GM12872 (cell line): Measurements from ENCODE around the gene EHHADH.

Source experiments
- CTCF ChIP-seq: IDR thresholded peaks from 3 replicates; pipeline ENCODE4 v1.5.1; 2011; ENCODE audit warnings: low read depth, mild to moderate bottlenecking, low read length, moderate library complexity; ENCODE audit not compliant: insufficient read depth

Gene EHHADH

GRCh38 chr3:185279587-185280138, 25.8 kb upstream of the EHHADH start:
- no peak for TF ChIP-seq CTCF

- TF ChIP-seq CTCF, result no peak
Observed at GRCh38 chr3:185276415-185276814, 22.6 kb upstream of the EHHADH start.

- no peak for TF ChIP-seq CTCF
Observed at GRCh38 chr3:185272033-185272432, 18.2 kb upstream of the EHHADH start.

DNA sequence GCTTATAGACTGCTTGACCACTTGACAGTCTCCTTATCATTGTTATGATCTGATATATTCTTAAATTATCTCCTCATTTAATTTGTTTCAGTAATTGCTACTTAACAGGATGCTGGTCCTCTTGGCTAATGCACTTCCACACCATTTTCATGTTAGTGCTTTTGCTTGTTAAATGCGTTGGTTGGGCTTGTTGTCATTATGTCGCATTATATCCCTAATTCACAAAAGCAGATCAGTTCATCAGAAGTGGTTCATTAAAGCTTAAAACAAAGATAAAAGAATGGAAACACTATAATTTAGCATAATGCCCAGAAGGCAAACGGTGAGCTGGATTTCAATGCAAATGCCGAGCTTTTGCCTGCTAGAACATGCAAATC, 17.1 kb upstream of the EHHADH start:
- no peak for TF ChIP-seq CTCF

DNA sequence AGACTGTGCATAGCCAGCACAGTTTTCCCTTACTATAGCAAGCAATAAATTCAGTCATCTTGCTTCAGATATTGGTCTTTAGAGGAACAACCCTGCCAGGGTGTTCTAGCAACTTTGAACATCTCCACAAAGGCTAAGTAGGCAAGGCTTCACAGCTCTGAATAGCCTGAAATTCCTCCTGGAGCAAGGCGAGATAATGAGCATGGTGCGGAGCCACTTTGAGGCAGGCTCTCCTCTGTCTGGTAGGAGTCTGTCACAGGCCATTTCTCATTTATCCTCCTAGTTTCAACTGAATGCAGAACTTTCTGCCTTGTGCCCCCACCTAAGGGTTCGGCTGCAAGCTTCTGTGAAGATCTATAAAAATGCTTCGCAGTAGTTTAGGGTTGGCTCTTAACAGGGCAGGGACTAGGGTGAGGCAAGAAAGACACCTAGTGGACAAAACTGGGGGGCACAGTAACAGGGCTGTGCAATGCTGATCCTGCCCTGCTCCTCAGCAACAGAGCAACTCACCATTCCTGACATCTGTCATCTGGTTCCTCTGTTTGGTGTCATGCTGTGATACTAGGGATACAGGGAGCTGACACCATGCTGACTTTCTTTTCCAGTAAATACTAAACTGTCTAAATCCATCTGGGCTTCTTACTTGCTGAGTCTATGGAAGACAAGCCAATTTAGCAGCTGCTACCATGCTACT, 16.6 kb upstream of the EHHADH start:
- peak; percentile 64 for TF ChIP-seq CTCF

GRCh38 chr3:185268194-185268962, 14.5 kb upstream of the EHHADH start:
- no peak for TF ChIP-seq CTCF

DNA sequence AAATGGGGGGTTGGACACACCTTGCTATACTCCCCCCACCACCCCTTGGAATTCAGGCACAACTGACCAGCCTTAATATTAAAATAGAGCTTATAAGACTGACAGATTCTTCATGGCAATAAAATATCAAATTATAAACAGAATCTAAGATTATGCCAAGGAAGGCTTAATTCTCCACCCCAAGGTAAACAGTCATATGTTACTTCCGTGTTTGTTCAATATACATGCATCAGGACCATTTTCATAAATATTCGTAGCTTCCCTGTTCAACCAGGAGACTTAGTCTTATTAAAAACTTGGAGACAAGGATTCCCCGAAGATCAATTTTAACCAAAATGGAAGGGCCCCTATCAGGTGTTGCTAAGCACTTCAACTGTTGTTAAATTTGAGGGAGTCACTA, 13.3 kb upstream of the EHHADH start:
- no peak for TF ChIP-seq CTCF
